GM21390 (cell line): ENCODE results near the gene CDH23.
A peak's percentile ranks its signal among the peaks of the same experiment; 100 is the strongest.

Experiments used
- ATAC-seq: cut with Tn5 transposase; IDR thresholded peaks from one replicate; pipeline ENCODE4 v1.9.1; 2021; ENCODE audit not compliant: unreplicated experiment

The CDH23 gene

DNA sequence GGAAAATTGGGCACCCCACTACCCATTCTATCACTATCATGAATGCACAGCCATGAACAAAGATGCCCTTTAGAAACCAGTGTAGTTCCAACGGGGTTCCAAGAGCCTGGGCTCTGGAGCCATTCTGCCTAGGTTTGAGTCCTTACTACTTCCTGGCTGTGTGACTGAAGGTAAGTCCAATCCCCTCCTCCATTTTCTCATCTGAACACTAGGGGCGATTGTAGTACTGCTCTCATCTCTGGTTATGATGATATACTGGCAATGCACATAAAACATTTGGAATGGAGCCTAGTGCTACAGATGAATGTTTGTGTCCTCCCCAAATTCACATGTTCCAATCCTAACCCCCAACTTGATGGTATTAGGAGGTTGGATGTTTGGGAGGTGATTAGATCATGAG is 28.1 kb upstream of the CDH23 start:
- ATAC-seq, result no peak

- ATAC-seq, result no peak
These were observed 27.1 kb upstream of the CDH23 start for GRCh38 chr10:71369602-71370001.

GRCh38 chr10:71370031-71370430 is 26.7 kb upstream of the CDH23 start:
- no peak for ATAC-seq

- ATAC-seq, result peak; percentile 55
These were observed 25.0 kb upstream of the CDH23 start for GRCh38 chr10:71371750-71372166.

- ATAC-seq, result peak; percentile 53
These were observed 23.7 kb upstream of the CDH23 start for GRCh38 chr10:71372882-71373495.

DNA sequence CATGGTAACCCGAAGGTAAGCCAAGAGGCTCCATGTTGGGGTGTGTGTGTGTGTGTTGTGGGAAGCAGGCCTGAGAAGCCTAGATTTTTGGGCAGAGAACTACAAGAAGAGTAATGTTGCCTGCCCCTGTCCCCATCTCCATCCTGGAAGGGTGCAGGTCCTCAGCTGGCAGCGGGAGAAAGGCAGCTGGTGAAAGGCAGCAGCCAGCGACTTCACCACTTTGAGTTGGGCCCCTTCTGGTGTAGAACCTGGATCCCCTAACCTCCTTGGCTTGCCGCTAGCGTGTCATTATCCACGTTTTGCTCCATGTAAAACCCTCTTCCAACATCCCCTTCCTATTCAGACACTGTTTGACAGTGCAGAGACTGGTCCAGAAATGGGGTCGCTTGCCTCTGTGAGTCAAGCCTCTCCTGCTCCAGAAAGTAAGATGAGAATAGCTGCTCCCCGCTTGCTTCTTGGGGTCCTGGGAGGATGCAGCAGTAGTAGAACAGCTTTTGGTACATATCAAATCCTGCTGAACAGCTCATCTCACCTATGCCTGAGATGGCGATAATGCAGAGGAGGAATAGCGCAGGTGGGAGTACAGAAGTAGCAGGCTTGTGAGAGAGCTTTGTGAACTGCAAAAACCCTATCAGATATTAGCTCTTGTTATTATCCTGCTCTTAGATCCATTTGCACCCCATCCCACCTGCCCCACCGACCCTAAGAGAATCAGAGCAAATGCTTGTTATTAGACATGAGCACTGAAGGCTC is 22.1 kb upstream of the CDH23 start:
- ATAC-seq, result no peak

DNA sequence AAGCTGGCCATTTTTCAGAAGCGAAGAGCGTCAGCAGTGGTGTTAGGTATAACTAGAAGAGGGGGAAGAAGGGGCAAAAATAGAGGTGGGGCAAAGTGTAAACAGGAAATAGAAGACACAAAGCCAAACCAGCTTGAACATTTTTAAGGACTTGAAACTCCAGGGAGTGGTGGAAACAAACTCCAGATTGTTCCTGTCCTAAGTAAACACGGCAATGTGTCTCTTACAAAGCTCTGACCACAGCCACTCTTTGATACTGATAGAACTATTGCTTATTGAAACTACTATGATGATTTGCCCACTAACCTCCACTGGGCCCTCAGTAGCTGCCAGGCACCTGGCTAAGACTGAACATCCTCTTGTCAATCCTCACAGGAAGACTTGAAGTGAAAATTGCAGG is 20.8 kb upstream of the CDH23 start:
- no peak for ATAC-seq

DNA sequence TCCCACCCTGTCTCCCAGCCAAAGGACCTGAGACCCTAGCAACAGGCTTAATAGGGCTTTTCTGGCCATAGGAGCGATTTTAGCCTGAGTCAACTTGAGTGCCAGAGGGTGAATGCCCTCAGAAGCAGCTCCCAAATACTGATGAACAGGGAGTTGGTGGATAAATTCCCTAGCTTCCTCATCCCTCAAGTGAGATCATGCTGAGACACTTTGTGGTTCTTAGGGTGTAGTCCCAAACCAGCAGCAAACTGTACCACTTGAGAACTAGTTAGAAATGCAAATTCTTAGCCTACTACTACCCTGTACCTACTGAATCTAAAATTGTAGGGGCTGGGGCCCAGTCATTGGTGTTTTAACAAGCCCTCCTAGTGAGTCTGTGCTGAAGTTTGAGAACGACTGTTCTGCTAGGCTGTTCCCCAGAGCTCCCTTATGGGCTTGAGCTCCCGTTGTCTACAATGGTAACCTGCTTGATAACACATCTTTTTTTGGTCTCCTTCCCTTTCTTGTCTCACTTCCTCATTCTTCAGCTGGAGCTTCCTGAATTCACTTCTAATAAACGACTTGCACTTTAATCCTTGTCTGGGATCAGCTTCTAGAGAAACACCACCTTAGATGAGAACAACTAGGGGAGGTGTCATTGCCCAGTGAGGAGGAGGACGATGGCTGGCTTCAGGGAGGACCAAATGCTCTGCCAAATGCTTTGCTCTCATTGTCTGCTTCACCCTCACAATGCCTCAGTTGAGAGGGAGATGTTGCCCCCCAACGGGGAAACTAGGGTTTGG is 18.2 kb upstream of the CDH23 start:
- ATAC-seq, result no peak

DNA sequence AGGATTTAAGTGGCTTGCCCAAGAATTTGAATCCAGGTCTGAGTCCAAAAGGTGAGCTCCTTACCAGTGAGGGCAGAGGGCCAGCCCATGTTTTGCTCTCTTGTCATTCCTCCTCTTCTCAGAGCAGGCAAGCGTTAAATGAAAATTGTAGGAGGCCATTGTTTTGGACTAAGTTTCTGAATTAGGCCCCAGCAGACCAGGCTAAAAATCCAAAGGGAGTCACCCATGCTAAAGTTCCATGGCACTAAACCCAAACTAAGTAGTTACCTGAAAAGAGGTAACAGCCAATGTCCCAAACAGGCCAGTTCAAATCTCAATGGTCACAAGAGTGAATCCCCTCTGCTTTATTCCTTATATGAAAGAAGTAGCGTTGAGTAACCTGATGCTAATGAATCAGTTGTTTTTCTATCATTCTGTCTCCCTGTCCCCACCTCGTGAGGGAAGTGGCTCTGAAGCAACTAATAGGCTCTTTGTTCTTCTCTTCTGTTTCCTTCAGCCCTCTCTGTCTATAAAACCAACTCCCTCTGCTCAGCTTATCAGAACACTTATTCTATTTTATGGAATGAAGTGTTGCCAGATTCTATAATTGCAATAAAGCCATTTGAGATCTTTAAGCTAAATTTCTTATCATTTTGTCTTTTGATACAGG is 17.5 kb upstream of the CDH23 start:
- ATAC-seq, result no peak

DNA sequence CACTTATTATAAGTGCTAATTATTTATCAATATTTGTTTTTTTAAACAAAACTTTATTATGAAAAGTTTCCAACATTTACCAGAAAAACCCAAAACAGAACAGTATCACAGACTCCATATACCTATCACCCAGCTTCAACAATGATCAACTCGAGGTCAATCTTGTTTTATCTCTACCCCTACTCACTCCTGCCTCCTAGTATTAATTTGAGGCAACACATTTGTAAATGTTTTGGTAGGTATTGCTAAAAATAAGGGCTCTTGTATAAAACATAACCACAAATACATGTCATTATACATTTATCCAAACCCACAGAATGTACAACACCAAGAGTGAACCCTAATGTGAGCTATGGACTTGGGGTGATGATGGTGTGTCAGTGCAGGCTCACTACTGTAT is 15.9 kb upstream of the CDH23 start:
- no peak for ATAC-seq

DNA sequence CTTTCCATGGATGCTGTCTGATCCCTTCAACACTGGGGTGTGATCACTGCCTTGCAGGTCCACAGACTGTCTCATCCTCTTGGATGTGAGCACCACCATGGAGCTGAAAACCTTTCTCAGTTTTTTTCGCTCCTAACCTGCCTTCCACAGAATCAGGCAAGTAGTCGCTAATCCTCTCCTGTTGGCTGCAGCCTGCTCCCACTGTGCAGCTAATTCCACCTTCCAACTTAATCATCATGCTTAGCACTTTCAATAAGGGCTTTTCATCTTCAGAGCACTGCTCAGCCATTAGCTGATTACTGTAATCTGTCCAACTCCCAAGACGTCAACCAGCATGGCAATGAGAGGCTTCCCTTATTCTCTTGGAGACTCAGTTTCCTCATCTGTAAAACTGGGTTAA is 15.1 kb upstream of the CDH23 start:
- no peak for ATAC-seq

DNA sequence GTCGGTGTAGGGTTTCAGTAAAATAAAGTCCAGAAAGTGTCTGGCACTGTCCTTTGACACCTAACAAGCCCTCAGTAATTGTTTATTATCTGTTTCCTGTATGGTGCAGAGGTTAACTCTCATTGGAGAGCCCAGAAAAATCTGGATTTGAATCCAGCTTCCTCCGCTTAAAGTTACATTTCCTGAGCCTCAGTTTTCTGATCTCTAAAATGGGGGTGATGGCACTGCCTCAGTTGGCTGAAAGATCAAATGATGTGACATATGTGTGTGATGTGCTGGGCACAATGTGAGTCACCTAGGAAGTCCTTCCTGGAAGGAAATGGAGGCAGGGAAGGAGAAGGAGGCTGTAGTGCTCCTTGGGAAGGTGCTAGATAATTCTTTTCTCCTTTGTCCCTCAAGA is 14.7 kb upstream of the CDH23 start:
- ATAC-seq, result no peak

- no peak for ATAC-seq
These were observed 14.0 kb upstream of the CDH23 start for GRCh38 chr10:71382757-71383156.

DNA sequence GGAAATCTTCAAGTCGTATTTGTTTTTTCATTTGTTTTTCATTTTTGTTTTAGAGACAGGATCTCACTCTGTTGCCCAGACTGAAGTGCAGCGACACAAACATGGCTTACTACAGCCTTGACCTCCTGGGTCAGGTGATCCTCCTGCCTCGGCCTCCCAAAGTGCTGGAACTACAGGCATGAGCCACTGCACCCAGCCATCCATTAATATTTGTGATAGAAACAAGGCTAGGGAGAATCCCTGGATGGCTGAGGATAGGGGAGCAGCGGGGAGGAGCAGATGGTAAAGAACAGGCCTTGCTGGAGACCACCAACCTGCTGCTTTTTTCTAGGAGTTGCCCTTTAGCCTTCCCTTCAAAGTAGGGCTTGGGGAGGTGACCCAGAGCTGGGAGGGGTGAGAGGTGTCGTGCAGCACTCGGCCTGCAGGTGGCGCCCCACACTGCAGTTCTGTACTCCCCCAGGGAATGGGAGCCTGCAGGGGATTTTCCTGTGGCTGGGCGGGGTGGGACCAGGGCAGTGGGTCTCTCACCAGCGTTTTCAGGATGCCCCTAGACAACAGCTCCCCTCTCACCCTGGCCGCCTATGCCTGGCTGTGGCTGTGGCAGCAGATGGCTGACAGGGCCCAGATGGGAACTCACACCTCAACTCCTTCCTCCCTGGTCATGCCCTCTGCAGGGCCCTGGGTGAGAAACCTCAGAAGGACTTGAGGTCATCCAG is 12.6 kb upstream of the CDH23 start:
- ATAC-seq, result no peak

GRCh38 chr10:71388171-71388570 is 8.5 kb upstream of the CDH23 start:
- ATAC-seq, result no peak

- no peak for ATAC-seq
These were observed 8.0 kb upstream of the CDH23 start for GRCh38 chr10:71388583-71389310.

GRCh38 chr10:71389768-71390460 is 6.8 kb upstream of the CDH23 start:
- ATAC-seq, result no peak

- ATAC-seq, result no peak
These were observed 6.3 kb upstream of the CDH23 start for GRCh38 chr10:71390461-71390835.

- ATAC-seq, result no peak
These were observed 5.6 kb upstream of the CDH23 start for GRCh38 chr10:71390921-71391690.
